ENCODE data around the gene ATXN1. TPM values are rescaled to one million over a fixed set of nuclear protein-coding genes. Genes with fewer than 3 reads are reported as not detected.

Gene ATXN1
- total and polyA plus RNA-seq, 2 of the 13 experiments (the other 11 are each of a cell fraction or from before 2014, with no cell fraction given), result 20.7 to 39.5 TPM

DNA sequence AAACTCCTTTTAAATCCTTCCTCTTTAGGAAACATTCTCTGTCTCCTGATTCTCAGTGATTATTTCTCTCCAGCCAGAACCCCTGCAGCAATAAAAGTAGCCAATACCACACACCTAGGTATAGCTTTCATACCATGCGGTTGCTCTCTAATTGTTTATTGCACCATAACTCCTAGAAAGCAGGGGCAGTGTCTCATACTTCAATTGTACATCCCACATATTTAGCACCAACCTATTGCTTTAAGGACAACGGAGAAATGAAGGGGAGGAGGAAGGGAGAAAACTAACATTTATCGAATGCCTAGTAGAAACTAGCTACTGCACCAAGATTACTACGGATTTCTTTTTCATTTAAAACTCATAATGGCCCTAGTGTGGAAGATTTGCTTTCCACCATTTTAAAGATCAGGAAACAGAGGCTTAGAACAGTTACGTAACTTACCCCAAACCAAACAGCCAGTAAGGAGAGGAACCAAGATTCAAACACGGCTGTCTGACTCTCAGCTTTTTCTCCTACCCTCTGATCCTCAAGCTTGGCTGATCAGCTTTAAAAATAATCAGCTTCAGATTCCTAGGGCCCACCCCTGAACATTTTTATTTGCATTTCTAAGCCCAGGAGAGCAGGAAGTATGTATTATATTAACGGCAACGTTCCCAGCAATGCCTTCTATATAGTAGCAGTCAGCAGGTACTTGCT lies 43.4 kb upstream of the ATXN1 start:
- intact Hi-C loops (cut with micrococcal nuclease; ENCODE audit: unreplicated experiment), result no loop called here
- TF ChIP-seq BCL6 (CRISPR knock-in tag; IDR thresholded peaks at IDR 0.05), result peak; percentile 87
- no peak for TF ChIP-seq CHD2 (IDR thresholded peaks at IDR 0.05; ENCODE audit: low read depth, low read length)
- H3K36me3 ChIP-seq (replicated peaks in 1 of 2; ENCODE audit: control insufficient read depth in 1 of 2, insufficient read depth in 2 of 2, low read length in 2 of 2), result no peaks in the 10 kb centered on the region
- H3K4me1 ChIP-seq (ENCODE audit: insufficient read depth, low read length), result peaks cover 90% of the 10 kb centered on the region
- CTCF ChIA-PET (ENCODE audit: low intra/inter-chr PET ratio, low total read pairs), result no interaction called here
- in situ Hi-C loops (cut with HindIII; ENCODE audit: extremely low pct_ligation_motif_present, low pct_unique_long_range_greater_than_20kb), result no loop called here
- no peak overlapping the region for H3K4me3 ChIP-seq (replicated peaks in 1 of 3; ENCODE audit: insufficient read depth in 1 of 3, low read depth in 2 of 3, low read length in 3 of 3)
- DNase-seq (ENCODE audit: low spot score) (no peak), FAIRE-seq (no peak), ATAC-seq (no peak)
- H4K20me1 ChIP-seq (ENCODE audit: insufficient read depth, low read length), result no peaks in the 10 kb centered on the region
- no peak overlapping the region for H3K27ac ChIP-seq (ENCODE audit: extremely low read length, insufficient read depth, low read length)
- H3K9ac ChIP-seq (ENCODE audit: insufficient read depth, low read depth, low read length), result no peak overlapping the region
- H3K27me3 ChIP-seq (ENCODE audit: control insufficient read depth in 1 of 2, insufficient read depth in 2 of 2, low read length in 2 of 2), result no peaks in the 10 kb centered on the region
- no peak overlapping the region for H2AFZ ChIP-seq (ENCODE audit: low read length)
- H3K79me2 ChIP-seq (ENCODE audit: insufficient read depth, low read length), result no peaks in the 10 kb centered on the region
- 41% methylated on average over 8 of the region's 8 CpGs for WGBS (ENCODE audit: low lambda C conversion rate)
- POLR2A ChIA-PET, result interaction anchor here (1.1 kb wide), 1 partner anchor 16 kb away, joined by 3 read pairs; no protein-coding TSS in a partner anchor
- no TSS peak for BruUV-seq (replicated peaks)
- peaks cover 7% of the 10 kb centered on the region for H3K9me3 ChIP-seq (ENCODE audit: low read length)
- peak overlapping the region; percentile 21; the same call in 1 of the 2 replicates for H3K4me2 ChIP-seq (ENCODE audit: low read depth, low read length)

DNA sequence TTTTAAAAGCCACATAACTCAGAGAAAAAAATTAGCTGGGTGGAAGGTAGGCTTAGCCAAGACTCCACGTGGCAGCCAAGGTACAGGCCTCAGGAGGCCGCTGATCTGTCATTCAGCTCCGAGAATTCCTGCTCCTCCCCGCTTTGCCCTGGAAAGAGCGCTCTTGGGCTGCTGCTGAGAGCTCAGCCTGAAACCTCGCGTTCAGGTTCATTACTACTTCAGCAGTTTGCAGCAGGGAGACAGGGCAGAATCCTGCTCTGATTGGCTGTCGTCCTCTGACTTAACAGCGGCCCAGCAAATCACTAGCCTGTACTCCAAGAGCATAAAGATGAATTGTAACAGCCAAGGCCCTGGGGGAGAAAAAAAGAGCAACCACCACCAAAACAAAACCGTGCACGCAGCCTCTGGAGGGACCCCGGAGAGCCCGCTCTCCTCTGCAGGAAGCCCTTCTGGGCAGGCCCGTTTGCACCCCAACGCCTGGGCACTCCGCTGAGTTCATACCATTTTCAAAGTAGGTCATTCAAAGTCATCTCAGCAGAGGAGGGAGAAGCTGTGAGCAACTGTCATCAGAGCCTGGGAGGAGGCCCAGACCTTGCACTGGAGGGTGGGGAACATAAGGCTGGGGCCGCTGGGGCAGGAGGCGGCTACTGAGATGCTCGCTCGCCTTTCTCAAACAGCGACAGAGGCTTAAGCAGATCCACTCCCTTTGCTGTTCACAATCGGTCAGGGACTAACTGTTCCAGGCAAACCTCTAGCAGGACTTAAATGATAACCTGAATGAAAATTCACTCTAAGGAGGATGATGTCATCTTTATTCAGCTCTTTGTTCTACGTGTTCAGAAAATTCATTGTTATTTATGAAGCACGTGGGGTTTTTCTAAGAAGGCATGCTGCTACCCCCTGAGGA lies 42.3 kb upstream of the ATXN1 start:
- DNase-seq (ENCODE audit: low spot score) (peak; percentile 56), ATAC-seq (peak; percentile 88), FAIRE-seq (peak; percentile 44)
- Histone ChIP-seq H3K4me1 (ENCODE audit: insufficient read depth, low read length) (peaks cover 92% of the 10 kb centered on the region), H3K9me3 (ENCODE audit: low read length) (no peaks in the 10 kb centered on the region), H4K20me1 (ENCODE audit: insufficient read depth, low read length) (no peaks in the 10 kb centered on the region), H3K4me2 (ENCODE audit: low read depth, low read length) (peak overlapping the region; percentile 16; the same call in 1 of the 2 replicates), H3K9ac (ENCODE audit: insufficient read depth, low read depth, low read length) (no peak overlapping the region), H3K27ac (ENCODE audit: extremely low read length, insufficient read depth, low read length) (no peak overlapping the region), H3K27me3 (ENCODE audit: control insufficient read depth in 1 of 2, insufficient read depth in 2 of 2, low read length in 2 of 2) (no peaks in the 10 kb centered on the region), H3K4me3 (replicated peaks in 1 of 3; ENCODE audit: insufficient read depth in 1 of 3, low read depth in 2 of 3, low read length in 3 of 3) (no peak overlapping the region), H3K36me3 (replicated peaks in 1 of 2; ENCODE audit: control insufficient read depth in 1 of 2, insufficient read depth in 2 of 2, low read length in 2 of 2) (no peaks in the 10 kb centered on the region), H2AFZ (ENCODE audit: low read length) (no peak overlapping the region), H3K79me2 (ENCODE audit: insufficient read depth, low read length) (no peaks in the 10 kb centered on the region)
- WGBS (ENCODE audit: low lambda C conversion rate), result 60% methylated on average over 24 of the region's 24 CpGs
- ChIA-PET POLR2A (no interaction called here), CTCF (ENCODE audit: low intra/inter-chr PET ratio, low total read pairs) (no interaction called here)
- in situ Hi-C loops (cut with HindIII; ENCODE audit: extremely low pct_ligation_motif_present, low pct_unique_long_range_greater_than_20kb), result no loop called here
- intact Hi-C loops (cut with micrococcal nuclease; ENCODE audit: unreplicated experiment), result no loop called here
- BruUV-seq (replicated peaks), result no TSS peak
- TF ChIP-seq CBFB (CRISPR knock-in tag; IDR thresholded peaks at IDR 0.05), result no peak
- TF ChIP-seq NFYB (CRISPR knock-in tag; IDR thresholded peaks at IDR 0.05), result peak; percentile 50
- no peak for TF ChIP-seq PHF8 (CRISPR knock-in tag; IDR thresholded peaks at IDR 0.05)
- TF ChIP-seq EZH2 (conservative IDR thresholded peaks at IDR 0.05; ENCODE audit: low read depth, low read length), result no peak
- TF ChIP-seq SAP130 (CRISPR knock-in tag; IDR thresholded peaks at IDR 0.05; ENCODE audit: low read depth), result peak; percentile 18; the same call in 1 of the 2 replicates
- TF ChIP-seq, protein P1, sequence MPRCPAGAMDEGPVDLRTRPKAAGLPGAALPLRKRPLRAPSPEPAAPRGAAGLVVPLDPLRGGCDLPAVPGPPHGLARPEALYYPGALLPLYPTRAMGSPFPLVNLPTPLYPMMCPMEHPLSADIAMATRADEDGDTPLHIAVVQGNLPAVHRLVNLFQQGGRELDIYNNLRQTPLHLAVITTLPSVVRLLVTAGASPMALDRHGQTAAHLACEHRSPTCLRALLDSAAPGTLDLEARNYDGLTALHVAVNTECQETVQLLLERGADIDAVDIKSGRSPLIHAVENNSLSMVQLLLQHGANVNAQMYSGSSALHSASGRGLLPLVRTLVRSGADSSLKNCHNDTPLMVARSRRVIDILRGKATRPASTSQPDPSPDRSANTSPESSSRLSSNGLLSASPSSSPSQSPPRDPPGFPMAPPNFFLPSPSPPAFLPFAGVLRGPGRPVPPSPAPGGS (CRISPR knock-in tag; IDR thresholded peaks at IDR 0.05), result no peak
- TF ChIP-seq, protein P2, sequence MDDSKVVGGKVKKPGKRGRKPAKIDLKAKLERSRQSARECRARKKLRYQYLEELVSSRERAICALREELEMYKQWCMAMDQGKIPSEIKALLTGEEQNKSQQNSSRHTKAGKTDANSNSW (CRISPR knock-in tag; IDR thresholded peaks at IDR 0.05; ENCODE audit: borderline replicate concordance), result no peak
- TF ChIP-seq NFATC3 (CRISPR knock-in tag; IDR thresholded peaks at IDR 0.05), result no peak
- no peak for TF ChIP-seq ARNTL (CRISPR knock-in tag; IDR thresholded peaks at IDR 0.05)
- TF ChIP-seq GZF1 (CRISPR knock-in tag; IDR thresholded peaks at IDR 0.05), result no peak
- TF ChIP-seq, protein P3, sequence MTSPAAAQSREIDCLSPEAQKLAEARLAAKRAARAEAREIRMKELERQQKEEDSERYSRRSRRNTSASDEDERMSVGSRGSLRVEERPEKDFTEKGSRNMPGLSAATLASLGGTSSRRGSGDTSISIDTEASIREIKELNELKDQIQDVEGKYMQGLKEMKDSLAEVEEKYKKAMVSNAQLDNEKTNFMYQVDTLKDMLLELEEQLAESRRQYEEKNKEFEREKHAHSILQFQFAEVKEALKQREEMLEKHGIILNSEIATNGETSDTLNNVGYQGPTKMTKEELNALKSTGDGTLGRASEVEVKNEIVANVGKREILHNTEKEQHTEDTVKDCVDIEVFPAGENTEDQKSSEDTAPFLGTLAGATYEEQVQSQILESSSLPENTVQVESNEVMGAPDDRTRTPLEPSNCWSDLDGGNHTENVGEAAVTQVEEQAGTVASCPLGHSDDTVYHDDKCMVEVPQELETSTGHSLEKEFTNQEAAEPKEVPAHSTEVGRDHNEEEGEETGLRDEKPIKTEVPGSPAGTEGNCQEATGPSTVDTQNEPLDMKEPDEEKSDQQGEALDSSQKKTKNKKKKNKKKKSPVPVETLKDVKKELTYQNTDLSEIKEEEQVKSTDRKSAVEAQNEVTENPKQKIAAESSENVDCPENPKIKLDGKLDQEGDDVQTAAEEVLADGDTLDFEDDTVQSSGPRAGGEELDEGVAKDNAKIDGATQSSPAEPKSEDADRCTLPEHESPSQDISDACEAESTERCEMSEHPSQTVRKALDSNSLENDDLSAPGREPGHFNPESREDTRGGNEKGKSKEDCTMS (CRISPR knock-in tag; conservative IDR thresholded peaks at IDR 0.05), result no peak
- no peak for TF ChIP-seq ZSCAN25 (CRISPR knock-in tag; IDR thresholded peaks at IDR 0.05)
